Testis (tissue), 3 donors: ENCODE data around the gene CYREN. TPM values are rescaled to one million over a fixed set of nuclear protein-coding genes. Genes with fewer than 3 reads are reported as not detected.
"Not testable (repeated sequence)": the region's sequence is repeated elsewhere in the genome, so short reads cannot be mapped to it uniquely, and the experiment has no call there.

Experiments
- DNase-seq: peaks from one replicate; pipeline ENCODE4 v3.0.0-alpha.2; 2019
- H3K27ac ChIP-seq, 2 donors: fragments of 200-600 bp; sonication (generic); one replicate each; pipeline ENCODE4 v1.5.1; 2019
- H3K27me3 ChIP-seq: fragments of 200-600 bp; sonication (generic); one replicate; pipeline ENCODE4 v1.5.1; 2019
- H3K36me3 ChIP-seq: fragments of 200-600 bp; sonication (generic); one replicate; pipeline ENCODE4 v1.5.1; 2017; ENCODE audit warnings: low read depth; ENCODE audit errors: missing control alignments
- H3K4me1 ChIP-seq: fragments of 200-600 bp; sonication (generic); one replicate; pipeline ENCODE4 v1.5.1; 2019
- H3K4me3 ChIP-seq, 2 donors: fragments of 200-600 bp; sonication (generic); one replicate each; pipeline ENCODE4 v1.5.1; 2017 to 2019
- H3K9me3 ChIP-seq: fragments of 200-600 bp; sonication (generic); one replicate; pipeline ENCODE4 v1.5.1; 2017
- POLR2A ChIP-seq: fragments of 450-650 bp; IDR thresholded peaks from one replicate; pipeline ENCODE4 v1.6.1; 2017; ENCODE audit warnings: antibody characterized with exemption, mild to moderate bottlenecking, moderate library complexity
- WGBS, 2 donors: methylation state at CpG; one replicate each; pipeline ENCODE4 v1.1.5; 2018; 5-methylcytosine and 5-hydroxymethylcytosine counted together
- intact Hi-C: fragments of 100-400 bp; cut with DNase I; formaldehyde crosslinking; loops from one replicate; pipeline ENCODE4 v1.15.1; 2023; ENCODE audit warnings: low total_unique reads
- polyA plus RNA-seq: library from polyadenylated mRNA; stranded (reverse); fragments of 350-450 nt; fragmentation: Illumina TruSeq; extraction: RNeasy Lipid Tissue Mini Kit (QIAGEN cat#74804); gene quantifications from one replicate; pipeline ENCODE4 v1.2.3, GENCODE V29; 2014; ENCODE audit warnings: low read depth, low replicate concordance; ENCODE audit not compliant: insufficient read depth
- total RNA-seq, 2 donors: library from RNA; depleted of rRNA; stranded (reverse); fragments of >200 nt; gene quantifications; one replicate each; pipeline ENCODE4 v1.2.3, GENCODE V29; 2016
- TF ChIP-seq, protein P1 (sequence below), 3 experiments: fragments of 450-650 bp in 2 of 3; fragments of 200-600 bp in 1 of 3; sonication (generic) in 1 of 3; IDR thresholded peaks; one replicate each; pipeline ENCODE4 v1.5.1; 2016 to 2019; ENCODE audit warnings: antibody characterized with exemption in 3 of 3, mild to moderate bottlenecking in 2 of 3, moderate library complexity in 1 of 3

Gene CYREN
- total and polyA plus RNA-seq, 3 donors from 2014 or later = 36.3 to 47.3 (median 44.3) TPM

- no peak for TF ChIP-seq POLR2A
- TF ChIP-seq, protein P1, sequence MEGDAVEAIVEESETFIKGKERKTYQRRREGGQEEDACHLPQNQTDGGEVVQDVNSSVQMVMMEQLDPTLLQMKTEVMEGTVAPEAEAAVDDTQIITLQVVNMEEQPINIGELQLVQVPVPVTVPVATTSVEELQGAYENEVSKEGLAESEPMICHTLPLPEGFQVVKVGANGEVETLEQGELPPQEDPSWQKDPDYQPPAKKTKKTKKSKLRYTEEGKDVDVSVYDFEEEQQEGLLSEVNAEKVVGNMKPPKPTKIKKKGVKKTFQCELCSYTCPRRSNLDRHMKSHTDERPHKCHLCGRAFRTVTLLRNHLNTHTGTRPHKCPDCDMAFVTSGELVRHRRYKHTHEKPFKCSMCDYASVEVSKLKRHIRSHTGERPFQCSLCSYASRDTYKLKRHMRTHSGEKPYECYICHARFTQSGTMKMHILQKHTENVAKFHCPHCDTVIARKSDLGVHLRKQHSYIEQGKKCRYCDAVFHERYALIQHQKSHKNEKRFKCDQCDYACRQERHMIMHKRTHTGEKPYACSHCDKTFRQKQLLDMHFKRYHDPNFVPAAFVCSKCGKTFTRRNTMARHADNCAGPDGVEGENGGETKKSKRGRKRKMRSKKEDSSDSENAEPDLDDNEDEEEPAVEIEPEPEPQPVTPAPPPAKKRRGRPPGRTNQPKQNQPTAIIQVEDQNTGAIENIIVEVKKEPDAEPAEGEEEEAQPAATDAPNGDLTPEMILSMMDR (IDR thresholded peaks at IDR 0.05) = no peak
- no peaks in the 10 kb centered on the region for H3K36me3 ChIP-seq
- intact Hi-C loops = no loop called here
- H3K9me3 ChIP-seq = no peaks in the 10 kb centered on the region
- H3K27ac ChIP-seq = no peak overlapping the region
- H3K4me1 ChIP-seq = peaks cover 8% of the 10 kb centered on the region
- no peak overlapping the region for H3K4me3 ChIP-seq
- H3K27me3 ChIP-seq = no peaks in the 10 kb centered on the region
- DNase-seq = no peak
- WGBS, 2 donors = 78 to 80% methylated on average over 2 of the region's 2 CpGs
Observed at GRCh38 chr7:135213831-135214230, 43.3 kb upstream of the CYREN start.

DNA sequence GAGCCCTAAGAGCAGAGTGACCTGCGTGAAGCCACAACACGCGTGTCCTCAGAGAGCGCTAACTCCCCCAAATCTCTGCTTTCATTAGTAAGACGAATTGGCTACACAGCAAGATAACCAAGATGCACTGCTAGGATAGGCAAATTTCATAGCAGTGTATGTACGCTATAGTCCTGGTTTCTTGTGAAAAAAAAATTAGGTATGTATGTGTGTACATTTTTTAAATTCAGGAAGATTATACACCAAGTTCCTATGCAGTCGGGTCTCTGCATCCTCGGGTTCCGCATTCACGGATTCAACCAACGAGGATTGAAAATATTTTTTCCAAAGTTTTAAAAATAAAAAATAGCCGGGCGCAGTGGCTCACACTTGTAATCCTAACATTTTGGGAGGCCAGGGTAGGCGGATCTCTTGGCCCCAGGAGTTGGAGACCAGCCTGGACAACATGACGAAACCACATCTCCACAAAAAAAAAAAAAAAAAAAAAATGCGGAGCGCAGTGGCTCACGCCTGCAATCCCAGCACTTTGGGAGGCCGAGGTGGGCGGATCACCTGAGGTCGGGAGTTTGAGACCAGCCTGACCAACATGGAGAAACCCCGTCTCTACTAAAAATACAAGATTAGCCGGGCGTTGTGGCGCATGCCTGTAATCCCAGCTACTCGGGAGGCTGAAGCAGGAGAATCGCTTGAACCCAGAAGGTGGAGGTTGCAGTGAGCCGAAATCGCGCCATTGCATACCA, 41.6 kb upstream of the CYREN start:
- intact Hi-C loops, H3K9me3 ChIP-seq, H3K27me3 ChIP-seq, H3K36me3 ChIP-seq: not testable (repeated sequence)
- 35 to 40% methylated on average over 30 of the region's 30 CpGs for WGBS, 2 donors
- H3K4me1 ChIP-seq = peaks cover 17% of the 10 kb centered on the region
- DNase-seq = peak; percentile 70
- peak overlapping the region; percentile 69 to 89 for H3K27ac ChIP-seq
- peak overlapping the region; percentile 66 to 83 for H3K4me3 ChIP-seq

DNA sequence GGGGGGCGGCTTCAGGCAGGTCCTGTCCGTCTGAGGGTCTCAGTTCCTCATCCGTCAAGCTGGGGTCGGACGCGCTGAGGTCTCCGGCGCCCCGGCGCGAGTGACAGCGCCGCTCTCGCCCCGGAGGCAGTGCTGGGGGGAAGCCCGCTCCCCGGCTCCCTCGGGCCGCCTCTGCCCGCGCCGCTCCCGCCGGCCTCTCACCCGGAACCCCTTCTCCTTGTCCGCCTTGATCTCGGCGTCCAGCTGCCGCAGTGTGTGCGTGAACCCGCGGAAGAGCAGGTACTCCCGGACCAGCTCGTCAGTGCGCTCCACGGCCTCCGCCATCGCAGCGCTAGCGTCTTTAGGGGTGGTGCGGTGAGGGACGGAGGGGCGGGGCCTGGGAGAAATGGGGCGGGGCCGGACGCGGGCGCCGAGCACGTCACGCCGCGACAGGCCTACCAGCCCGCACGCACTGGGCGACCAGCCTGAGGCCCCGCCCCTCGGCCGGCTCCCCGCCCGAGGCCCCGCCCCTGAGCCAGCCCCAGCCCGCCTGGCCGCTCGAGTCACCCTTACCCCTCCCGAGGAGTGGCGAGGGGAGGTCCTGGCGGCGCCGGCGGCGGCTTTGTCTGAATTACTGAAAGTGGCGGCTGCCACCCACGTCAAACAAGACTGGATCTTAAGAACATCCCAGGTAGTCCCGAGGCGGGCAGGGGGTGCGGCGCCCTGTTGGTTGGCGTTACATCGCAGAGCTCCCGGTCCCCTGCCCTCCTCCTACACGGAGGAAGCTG, 40.9 kb upstream of the CYREN start, which contains the start of gene WDR91:
Gene WDR91 (minus strand): TSS at position 348 of the 767 bp plus-strand sequence. CDS start 24 bp downstream, at position 324.
- intact Hi-C loops = no loop called here

GRCh38 chr7:135210888-135211178, 40.3 kb upstream of the CYREN start:
- 0 to 2% methylated on average over 7 to 13 of the region's 13 CpGs for WGBS, 2 donors
- no peaks in the 10 kb centered on the region for H3K27me3 ChIP-seq
- peak; percentile 38 for DNase-seq
- H3K27ac ChIP-seq = peak overlapping the region; percentile 69 to 89
- peak overlapping the region; percentile 66 to 83 for H3K4me3 ChIP-seq
- intact Hi-C loops = no loop called here
- no peaks in the 10 kb centered on the region for H3K9me3 ChIP-seq
- TF ChIP-seq, protein P1 (IDR thresholded peaks at IDR 0.05) = no peak
- TF ChIP-seq POLR2A = no peak
- H3K36me3 ChIP-seq = no peaks in the 10 kb centered on the region
- H3K4me1 ChIP-seq = peaks cover 17% of the 10 kb centered on the region

More for the DNA sequence above, 40.9 kb upstream of the CYREN start, which contains the start of gene WDR91:
- Histone ChIP-seq H3K27ac (peak within 1 kb of the TSS; percentile 69 to 89), H3K4me1 (peaks cover 17% of the 10 kb centered on the region), H3K9me3 (no peaks in the 10 kb centered on the region), H3K4me3 (peak within 1 kb of the TSS; percentile 66 to 83), H3K36me3 (no peaks in the 10 kb centered on the region), H3K27me3 (no peaks in the 10 kb centered on the region)
- peak; percentile 97 for DNase-seq
- 0 to 2% methylated on average over 9 to 58 of the region's 82 CpGs for WGBS, 2 donors
- TF ChIP-seq, protein P1 (IDR thresholded peaks at IDR 0.05) = no peak
- TF ChIP-seq POLR2A = peak; percentile 34

GRCh38 chr7:135209225-135209834, 38.8 kb upstream of the CYREN start:
- no peak for DNase-seq
- H3K9me3 ChIP-seq = no peaks in the 10 kb centered on the region
- H3K36me3 ChIP-seq = no peaks in the 10 kb centered on the region
- H3K27ac ChIP-seq = peak overlapping the region in 1 of 2 donors; percentile 10
- TF ChIP-seq, protein P1 (IDR thresholded peaks at IDR 0.05) = no peak
- TF ChIP-seq POLR2A = no peak
- H3K4me1 ChIP-seq = peaks cover 17% of the 10 kb centered on the region
- 80 to 86% methylated on average over 7 of the region's 7 CpGs for WGBS, 2 donors
- no peaks in the 10 kb centered on the region for H3K27me3 ChIP-seq
- H3K4me3 ChIP-seq = no peak overlapping the region
- intact Hi-C loops = no loop called here
